Dendritic cell treated with granulocyte-macrophage colony-stimulating factor and Interleukin-4, amounts not matched to agents 40 ng/mL and 50 ng/mL, for 4 days (primary cell): Measurements from ENCODE around the gene NNMT.
"Not testable (repeated sequence)": the region's sequence is repeated elsewhere in the genome, so short reads cannot be mapped to it uniquely, and the experiment has no call there.

Source experiments
- H3K27ac Mint-ChIP-seq: one replicate; pipeline ENCODE4 v1.8.0; 2022; ENCODE audit warnings: mild to moderate bottlenecking, mixed read lengths
- H3K27me3 Mint-ChIP-seq: one replicate; pipeline ENCODE4 v1.8.0; 2022; ENCODE audit warnings: mild to moderate bottlenecking, mixed read lengths
- H3K36me3 Mint-ChIP-seq: one replicate; pipeline ENCODE4 v1.8.0; 2022; ENCODE audit warnings: low read depth, mixed read lengths
- H3K4me1 Mint-ChIP-seq: one replicate; pipeline ENCODE4 v1.8.0; 2022; ENCODE audit warnings: low read depth, mixed read lengths
- H3K4me3 Mint-ChIP-seq: one replicate; pipeline ENCODE4 v1.8.0; 2022; ENCODE audit warnings: mild to moderate bottlenecking, moderate library complexity, mixed read lengths
- H3K9me3 Mint-ChIP-seq: one replicate; pipeline ENCODE4 v1.8.0; 2022; ENCODE audit warnings: mixed read lengths
- intact Hi-C: fragments of 100-400 bp; cut with micrococcal nuclease; formaldehyde crosslinking; loops from one replicate; pipeline ENCODE4 v1.15.0; 2022

The NNMT gene

DNA sequence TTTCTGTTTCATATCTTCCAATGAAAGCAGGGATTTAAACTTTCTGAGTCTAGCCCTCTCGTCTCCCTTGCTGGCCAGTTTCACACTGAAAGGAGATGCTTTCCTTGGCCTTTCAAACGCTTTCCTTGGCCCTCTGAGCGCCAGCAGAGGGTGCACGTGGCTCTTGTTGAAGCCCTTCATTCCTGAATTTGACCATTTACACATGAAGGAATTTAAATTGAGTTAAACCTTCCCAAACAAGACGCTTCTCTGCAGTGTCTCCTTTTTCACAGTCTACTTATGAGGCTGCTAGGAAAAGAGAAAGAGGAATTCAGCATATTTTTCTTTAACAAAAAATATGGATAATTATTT lies 21.6 kb downstream of the NNMT start:
- no peak overlapping the region for H3K27ac Mint-ChIP-seq
- no peak overlapping the region for H3K4me3 Mint-ChIP-seq
- H3K27me3 Mint-ChIP-seq: peaks cover 15% of the 10 kb centered on the region
- H3K4me1 Mint-ChIP-seq: no peaks in the 10 kb centered on the region
- no peaks in the 10 kb centered on the region for H3K36me3 Mint-ChIP-seq
- intact Hi-C loops: no loop called here
- H3K9me3 Mint-ChIP-seq: no peaks in the 10 kb centered on the region

GRCh38 chr11:114318361-114318760 lies 22.2 kb downstream of the NNMT start:
- no peak overlapping the region for H3K4me3 Mint-ChIP-seq
- peaks cover 15% of the 10 kb centered on the region for H3K27me3 Mint-ChIP-seq
- no peaks in the 10 kb centered on the region for H3K36me3 Mint-ChIP-seq
- no peaks in the 10 kb centered on the region for H3K4me1 Mint-ChIP-seq
- H3K9me3 Mint-ChIP-seq: no peaks in the 10 kb centered on the region
- intact Hi-C loops: no loop called here
- no peak overlapping the region for H3K27ac Mint-ChIP-seq

GRCh38 chr11:114319716-114320328 lies 23.6 kb downstream of the NNMT start:
- Mint-ChIP-seq H3K36me3 (no peaks in the 10 kb centered on the region), H3K4me3 (no peak overlapping the region), H3K27me3 (peaks cover 15% of the 10 kb centered on the region), H3K27ac (no peak overlapping the region), H3K9me3 (no peaks in the 10 kb centered on the region), H3K4me1 (no peaks in the 10 kb centered on the region)
- intact Hi-C loops: no loop called here

- Mint-ChIP-seq H3K9me3 (no peaks in the 10 kb centered on the region), H3K4me1 (no peaks in the 10 kb centered on the region), H3K4me3 (no peak overlapping the region), H3K27me3 (peaks cover 3% of the 10 kb centered on the region), H3K36me3 (no peaks in the 10 kb centered on the region), H3K27ac (no peak overlapping the region)
- intact Hi-C loops: no loop called here
Measured at GRCh38 chr11:114321621-114322257, 25.5 kb downstream of the NNMT start.

DNA sequence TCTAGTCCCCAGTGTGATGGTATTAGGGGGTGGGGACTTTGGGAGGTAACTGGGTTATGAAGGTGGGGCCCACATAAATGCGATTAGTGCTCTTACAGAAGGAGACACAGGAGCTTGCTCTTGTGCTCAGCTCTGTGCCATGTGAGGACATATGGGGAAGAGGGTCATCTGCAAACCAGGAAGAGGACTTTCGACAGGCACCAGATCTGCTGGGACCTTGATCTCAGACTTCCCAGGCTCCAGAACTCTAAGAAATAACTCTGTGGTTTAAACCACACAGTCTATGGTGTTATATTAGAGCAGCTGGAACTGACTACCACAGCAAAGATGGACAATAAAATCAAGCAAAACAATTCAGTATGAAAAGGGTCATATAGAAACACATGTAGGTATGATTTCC lies 26.7 kb downstream of the NNMT start:
- Mint-ChIP-seq H3K4me3 (no peak overlapping the region), H3K27ac (no peak overlapping the region), H3K36me3 (no peaks in the 10 kb centered on the region), H3K4me1 (no peaks in the 10 kb centered on the region), H3K27me3 (peaks cover 3% of the 10 kb centered on the region), H3K9me3 (no peaks in the 10 kb centered on the region)
- intact Hi-C loops: no loop called here

DNA sequence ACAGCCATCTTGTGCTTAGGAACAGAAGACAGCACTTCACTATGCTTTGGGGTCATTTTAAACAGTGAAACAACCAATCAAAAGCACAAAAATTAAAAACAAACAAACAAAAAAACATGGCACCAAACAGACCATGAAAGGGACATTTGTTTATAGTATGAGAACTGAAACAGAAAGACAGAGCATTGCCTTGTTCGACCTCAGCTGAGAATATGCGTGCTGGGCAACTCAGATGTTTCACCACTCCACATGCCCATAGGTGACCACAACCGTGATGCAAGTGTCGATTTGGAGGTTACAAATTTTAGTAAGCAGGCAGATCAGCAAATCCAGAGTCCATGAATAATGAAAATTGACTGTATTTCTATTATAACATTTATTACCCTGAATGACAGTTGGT lies 30.0 kb downstream of the NNMT start:
- Mint-ChIP-seq H3K4me3 (no peak overlapping the region), H3K4me1 (no peaks in the 10 kb centered on the region), H3K36me3 (no peaks in the 10 kb centered on the region), H3K27ac (no peak overlapping the region), H3K27me3 (no peaks in the 10 kb centered on the region), H3K9me3 (peaks cover 12% of the 10 kb centered on the region)
- intact Hi-C loops: no loop called here

DNA sequence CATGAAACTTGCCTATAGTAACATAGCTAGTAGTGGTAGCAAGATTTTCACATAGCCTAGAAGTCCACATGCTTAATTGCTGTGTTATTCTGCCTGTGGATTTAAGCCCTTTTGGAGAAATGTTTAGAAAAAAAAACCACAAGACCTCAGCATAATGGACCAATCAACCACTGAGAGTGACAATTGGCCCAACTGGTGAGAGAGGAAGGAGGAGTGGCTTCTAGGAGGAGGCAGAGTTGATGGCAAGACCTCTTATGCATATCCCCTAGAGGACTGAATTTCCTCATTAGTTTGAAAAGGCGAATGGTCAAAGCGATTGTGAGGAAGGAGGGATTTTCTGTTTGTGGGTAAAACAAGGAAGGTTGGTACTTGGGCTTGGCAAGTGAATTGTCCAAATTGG lies 30.6 kb downstream of the NNMT start:
- Mint-ChIP-seq H3K4me3 (no peak overlapping the region), H3K27ac (no peak overlapping the region), H3K9me3 (peaks cover 12% of the 10 kb centered on the region), H3K27me3 (no peaks in the 10 kb centered on the region), H3K36me3 (no peaks in the 10 kb centered on the region), H3K4me1 (no peaks in the 10 kb centered on the region)
- intact Hi-C loops: no loop called here

DNA sequence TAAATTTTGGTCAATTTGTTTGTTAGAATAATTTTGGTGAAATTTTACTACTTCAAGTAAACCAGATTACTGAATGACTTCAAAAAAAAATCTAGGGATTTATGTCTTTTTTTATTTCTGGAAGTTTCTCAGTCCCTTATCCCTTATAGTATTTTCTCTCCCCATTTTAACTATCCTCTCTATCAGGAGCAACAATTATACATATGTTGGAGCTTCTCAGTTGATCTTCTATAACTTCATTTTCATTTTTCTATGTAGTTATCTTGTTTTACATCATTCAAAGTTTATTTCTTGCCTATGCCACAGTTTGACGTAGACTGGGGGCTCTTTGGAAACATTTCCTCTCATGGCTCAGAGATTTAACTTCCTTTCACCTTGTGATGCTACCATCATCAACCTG lies 34.2 kb downstream of the NNMT start:
- Mint-ChIP-seq H3K36me3 (no peaks in the 10 kb centered on the region), H3K27me3 (peaks cover 9% of the 10 kb centered on the region), H3K9me3 (peaks cover 12% of the 10 kb centered on the region), H3K27ac (no peak overlapping the region), H3K4me3 (no peak overlapping the region), H3K4me1 (no peaks in the 10 kb centered on the region)
- intact Hi-C loops: no loop called here

GRCh38 chr11:114340311-114341131 lies 44.3 kb downstream of the NNMT start:
- Mint-ChIP-seq H3K9me3 (no peaks in the 10 kb centered on the region), H3K36me3 (no peaks in the 10 kb centered on the region), H3K27ac (no peak overlapping the region), H3K4me3 (peak overlapping the region; percentile 62), H3K27me3 (peaks cover 11% of the 10 kb centered on the region), H3K4me1 (peaks cover 14% of the 10 kb centered on the region)
- intact Hi-C loops: loop anchor here (5.0 kb wide), 2 partner anchors 97 to 422 kb away; partner anchors contain the start of gene REXO2

DNA sequence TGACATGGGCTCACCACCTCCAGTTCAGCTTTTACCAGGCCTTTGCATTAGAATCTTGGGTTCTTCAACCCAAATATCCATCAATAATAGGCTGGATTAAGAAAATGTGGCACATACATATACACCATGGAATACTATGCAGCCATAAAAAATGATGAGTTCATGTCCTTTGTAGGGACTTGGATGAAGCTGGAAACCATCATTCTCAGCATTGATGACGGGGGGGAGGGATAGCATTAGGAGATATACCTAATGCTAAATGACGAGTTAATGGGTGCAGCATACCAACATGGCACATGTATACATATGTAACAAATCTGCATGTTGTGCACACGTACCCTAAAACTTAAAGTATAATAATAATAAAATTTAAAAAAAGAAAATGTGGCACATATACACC lies 45.5 kb downstream of the NNMT start:
- intact Hi-C loops: loop anchor here (5.0 kb wide), 2 partner anchors 96 to 421 kb away; partner anchors contain the start of gene REXO2
- not testable (repeated sequence) for H3K27me3 Mint-ChIP-seq, H3K9me3 Mint-ChIP-seq, H3K36me3 Mint-ChIP-seq, H3K4me3 Mint-ChIP-seq, H3K27ac Mint-ChIP-seq
- peaks cover 14% of the 10 kb centered on the region for H3K4me1 Mint-ChIP-seq

DNA sequence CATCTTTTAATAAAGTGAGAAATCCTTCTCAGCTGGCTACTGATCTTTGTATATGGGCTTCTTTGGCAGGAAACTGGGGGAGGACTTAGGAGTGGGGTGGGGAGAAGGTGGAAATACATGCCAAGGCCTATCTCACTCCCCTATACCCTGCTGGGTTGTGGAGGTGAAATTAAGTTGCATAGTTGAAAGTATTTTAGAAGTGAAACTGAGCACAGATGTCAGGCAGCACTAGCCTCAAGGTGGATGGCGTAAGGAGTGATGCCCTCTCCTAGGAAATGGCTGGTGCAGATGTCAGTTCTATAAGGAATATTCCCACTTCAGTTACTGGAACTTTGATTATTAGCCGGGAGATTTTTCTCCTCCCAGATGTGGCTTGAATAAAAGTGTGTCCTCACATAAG lies 46.3 kb downstream of the NNMT start:
- Mint-ChIP-seq H3K4me1 (peaks cover 21% of the 10 kb centered on the region), H3K27me3 (peaks cover 3% of the 10 kb centered on the region), H3K9me3 (no peaks in the 10 kb centered on the region), H3K36me3 (no peaks in the 10 kb centered on the region), H3K4me3 (no peak overlapping the region), H3K27ac (no peak overlapping the region)
- intact Hi-C loops: loop anchor here (5.0 kb wide), 2 partner anchors 95 to 420 kb away; partner anchors contain the start of gene REXO2

DNA sequence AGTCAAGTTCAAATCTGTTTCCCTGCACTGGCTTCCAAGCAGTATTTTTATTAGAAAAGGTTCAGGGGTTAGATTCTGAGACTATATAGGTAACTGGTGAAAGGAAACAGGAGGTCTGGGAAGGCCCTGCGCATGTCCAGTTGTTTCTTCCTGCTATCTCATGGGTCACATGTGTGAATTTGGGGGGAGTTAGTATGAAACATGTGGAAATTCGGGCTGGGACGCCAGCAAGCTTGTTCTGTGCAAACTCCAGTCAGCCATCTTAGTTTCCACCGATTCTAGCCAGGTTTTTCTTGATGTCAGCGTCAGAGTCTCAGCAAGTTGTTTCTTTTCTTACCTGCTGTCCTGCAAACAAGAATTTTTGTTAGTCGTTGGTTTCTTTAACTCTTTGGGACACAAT lies 46.8 kb downstream of the NNMT start:
- intact Hi-C loops: loop anchor here (5.0 kb wide), 2 partner anchors 94 to 419 kb away; partner anchors contain the start of gene REXO2
- Mint-ChIP-seq H3K4me3 (no peak overlapping the region), H3K27me3 (peaks cover 3% of the 10 kb centered on the region), H3K36me3 (no peaks in the 10 kb centered on the region), H3K27ac (no peak overlapping the region), H3K4me1 (peaks cover 21% of the 10 kb centered on the region), H3K9me3 (no peaks in the 10 kb centered on the region)

DNA sequence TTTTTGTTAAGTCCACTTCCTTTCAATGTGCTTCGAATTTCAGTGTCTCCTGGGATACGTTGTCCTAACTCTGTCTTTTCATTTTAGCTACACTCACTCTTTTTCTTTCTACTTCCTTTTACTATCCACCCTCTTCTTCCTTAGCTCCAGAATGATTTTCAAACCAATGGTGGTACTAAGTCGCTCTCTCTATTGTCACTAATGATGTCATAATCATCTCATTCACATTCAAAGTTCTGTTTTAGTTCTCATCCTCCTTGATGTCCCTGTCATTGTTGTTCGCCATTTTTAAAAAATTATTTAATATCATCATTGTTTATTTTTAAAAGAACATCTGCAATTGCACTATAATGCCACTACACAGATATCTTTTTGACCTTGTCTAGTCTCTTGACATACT lies 47.3 kb downstream of the NNMT start:
- H3K27ac Mint-ChIP-seq: no peak overlapping the region
- H3K4me1 Mint-ChIP-seq: peaks cover 21% of the 10 kb centered on the region
- intact Hi-C loops: loop anchor here (5.0 kb wide), 2 partner anchors 94 to 419 kb away; partner anchors contain the start of gene REXO2
- no peak overlapping the region for H3K4me3 Mint-ChIP-seq
- no peaks in the 10 kb centered on the region for H3K36me3 Mint-ChIP-seq
- no peaks in the 10 kb centered on the region for H3K9me3 Mint-ChIP-seq
- H3K27me3 Mint-ChIP-seq: peaks cover 3% of the 10 kb centered on the region

- no peak overlapping the region for H3K27ac Mint-ChIP-seq
- intact Hi-C loops: loop anchor here (5.0 kb wide), 2 partner anchors 93 to 418 kb away; partner anchors contain the start of gene REXO2
- no peaks in the 10 kb centered on the region for H3K9me3 Mint-ChIP-seq
- peaks cover 21% of the 10 kb centered on the region for H3K4me1 Mint-ChIP-seq
- no peak overlapping the region for H3K4me3 Mint-ChIP-seq
- no peaks in the 10 kb centered on the region for H3K27me3 Mint-ChIP-seq
- H3K36me3 Mint-ChIP-seq: no peaks in the 10 kb centered on the region
Measured at GRCh38 chr11:114344494-114344893, 48.3 kb downstream of the NNMT start.
